Coronary artery (tissue), 2 donors: Measurements from ENCODE around the gene TMEM252.

ENCODE experiments used
- DNase-seq: peaks from one replicate; pipeline ENCODE4 v3.0.0-alpha.2; 2017; ENCODE audit warnings: low spot score
- H3K27ac ChIP-seq, 2 donors: fragments of 200-600 bp; sonication (generic); one replicate each; pipeline ENCODE4 v1.5.1; 2016 to 2019
- H3K4me3 ChIP-seq: fragments of 200-600 bp; sonication (generic); 2 replicates; pipeline ENCODE4 v1.5.1; 2016; ENCODE audit warnings: mild to moderate bottlenecking, moderate library complexity
- CTCF ChIP-seq: fragments of 200-600 bp; sonication (generic); IDR thresholded peaks from one replicate; pipeline ENCODE4 v1.5.1; 2019; ENCODE audit warnings: antibody characterized with exemption

Gene TMEM252

GRCh38 chr9:68493541-68493940 lies 47.1 kb downstream of the TMEM252 start:
- Histone ChIP-seq H3K4me3 (no peak overlapping the region), H3K27ac (peak overlapping the region; percentile 32 to 74)
- no peak for DNase-seq
- TF ChIP-seq CTCF = no peak

- no peak for DNase-seq
- Histone ChIP-seq H3K27ac (peak overlapping the region; percentile 26 to 32), H3K4me3 (no peak overlapping the region)
- no peak for TF ChIP-seq CTCF
Measured at GRCh38 chr9:68492806-68493205, 47.9 kb downstream of the TMEM252 start.

GRCh38 chr9:68489646-68490045 lies 51.0 kb downstream of the TMEM252 start:
- Histone ChIP-seq H3K27ac (no peak overlapping the region), H3K4me3 (no peak overlapping the region)
- no peak for DNase-seq
- no peak for TF ChIP-seq CTCF

GRCh38 chr9:68488126-68488525 lies 52.6 kb downstream of the TMEM252 start:
- TF ChIP-seq CTCF = no peak
- no peak for DNase-seq
- H3K4me3 ChIP-seq = no peak overlapping the region
- no peak overlapping the region for H3K27ac ChIP-seq
